Panc1 (cell line): ENCODE data around the gene TMEM61.

Experiments
- CTCF ChIP-seq: fragments of 450-650 bp; IDR thresholded peaks from 2 replicates; pipeline ENCODE4 v1.5.1; 2017; ENCODE audit warnings: mild to moderate bottlenecking
- POLR2AphosphoS5 ChIP-seq: IDR thresholded peaks from 2 replicates; pipeline ENCODE4 v1.6.1; 2012; ENCODE audit warnings: mild to moderate bottlenecking, low read depth, low read length, moderate library complexity
- SIN3A ChIP-seq: IDR thresholded peaks from 2 replicates; pipeline ENCODE4 v1.6.1; 2012; ENCODE audit warnings: low read depth, mild to moderate bottlenecking, low read length, moderate library complexity, borderline replicate concordance; ENCODE audit not compliant: insufficient read depth

GRCh38 chr1:55010194-55010886 lies 29.9 kb downstream of the TMEM61 start:
- TF ChIP-seq CTCF: no peak
- TF ChIP-seq SIN3A: no peak
- no peak for TF ChIP-seq POLR2AphosphoS5
